HEK293 (cell line): Measurements from ENCODE around the gene PPP2R1B.

Experiments
- CTCF ChIA-PET: fragments of 350-600 bp; formaldehyde crosslinking; extraction: SDS; loops from one replicate; lab custom pipeline; 2021; ENCODE audit warnings: antibody characterized with exemption; lab: Yijun Ruan, JAX
- POLR2A ChIA-PET: fragments of 300-600 bp; formaldehyde crosslinking; extraction: SDS; loops from one replicate; lab custom pipeline; 2020; ENCODE audit warnings: antibody characterized with exemption, inconsistent platforms; lab: Yijun Ruan, JAX
- H3K27ac ChIP-seq: fragments of 200-500 bp; sonication (Bioruptor generic); 2 replicates; pipeline ENCODE4 v1.5.1; 2014; ENCODE audit warnings: low read depth, low read length, control low read depth, inconsistent platforms; ENCODE audit errors: extremely low read depth
- H3K36me3 ChIP-seq, 2 experiments: fragments of 200-500 bp in 1 of 2; sonication (Bioruptor generic) in 1 of 2; 1 replicate in 1 of 2; 2 replicates in 1 of 2; pipeline ENCODE4 v1.5.1; 2014 to 2017; ENCODE audit warnings: inconsistent platforms in 2 of 2, low read length in 2 of 2; ENCODE audit not compliant: control insufficient read depth in 2 of 2, insufficient read depth in 1 of 2
- H3K4me1 ChIP-seq: fragments of 200-500 bp; sonication (Bioruptor generic); 2 replicates; pipeline ENCODE4 v1.5.1; 2014; ENCODE audit warnings: mild to moderate bottlenecking, low read length, inconsistent platforms; ENCODE audit not compliant: control insufficient read depth, insufficient read depth
- H3K4me3 ChIP-seq: 2 replicates; pipeline ENCODE4 v1.5.1; 2011; ENCODE audit warnings: low read depth, mild to moderate bottlenecking, control low read depth, low read length, moderate library complexity
- H3K9me3 ChIP-seq: fragments of 200-500 bp; sonication (Bioruptor generic); 2 replicates; pipeline ENCODE4 v1.5.1; 2014; ENCODE audit warnings: low read depth, low read length, inconsistent platforms; ENCODE audit not compliant: control insufficient read depth, insufficient read depth
- OVOL3 ChIP-seq: fragments of 450-650 bp; formaldehyde crosslinking; IDR thresholded peaks from 2 replicates; pipeline ENCODE4 v1.5.1; 2016; ENCODE audit warnings: missing biosample characterization, missing genetic modification characterization
- PRDM1 ChIP-seq: fragments of 450-650 bp; formaldehyde crosslinking; IDR thresholded peaks from 2 replicates; pipeline ENCODE4; 2016; ENCODE audit warnings: missing biosample characterization, missing genetic modification characterization
- RBAK ChIP-seq: fragments of 450-650 bp; formaldehyde crosslinking; IDR thresholded peaks from 2 replicates; pipeline ENCODE4 v1.5.1; 2016; ENCODE audit warnings: missing biosample characterization, missing genetic modification characterization
- ZBTB17 ChIP-seq: fragments of 450-650 bp; formaldehyde crosslinking; IDR thresholded peaks from 2 replicates; pipeline ENCODE4 v1.5.1; 2016; ENCODE audit warnings: missing biosample characterization, missing genetic modification characterization
- ZBTB48 ChIP-seq: fragments of 450-650 bp; formaldehyde crosslinking; IDR thresholded peaks from 2 replicates; pipeline ENCODE4 v1.5.1; 2016; ENCODE audit warnings: missing biosample characterization, missing genetic modification characterization
- ZNF324 ChIP-seq: fragments of 450-650 bp; formaldehyde crosslinking; IDR thresholded peaks from 2 replicates; pipeline ENCODE4 v1.5.1; 2016; ENCODE audit warnings: missing biosample characterization, missing genetic modification characterization
- ZNF37A ChIP-seq: fragments of 450-650 bp; IDR thresholded peaks from 2 replicates; pipeline ENCODE4 v1.5.1; 2018; ENCODE audit warnings: missing biosample characterization, missing genetic modification characterization
- ZNF514 ChIP-seq: fragments of 450-650 bp; formaldehyde crosslinking; IDR thresholded peaks from 2 replicates; pipeline ENCODE4 v1.5.1; 2016; ENCODE audit warnings: missing biosample characterization, missing genetic modification characterization
- ZNF549 ChIP-seq: fragments of 450-650 bp; IDR thresholded peaks from 2 replicates; pipeline ENCODE4 v1.5.1; 2018; ENCODE audit warnings: missing biosample characterization, missing genetic modification characterization, mild to moderate bottlenecking, inconsistent platforms, moderate library complexity
- ZNF596 ChIP-seq: fragments of 450-650 bp; IDR thresholded peaks from 2 replicates; pipeline ENCODE4 v1.5.0; 2018; ENCODE audit warnings: missing biosample characterization, mild to moderate bottlenecking, missing genetic modification characterization, moderate library complexity
- ZNF792 ChIP-seq: fragments of 450-650 bp; formaldehyde crosslinking; IDR thresholded peaks from 2 replicates; pipeline ENCODE4 v1.5.1; 2016; ENCODE audit warnings: missing biosample characterization, missing genetic modification characterization
- ZNF830 ChIP-seq: fragments of 450-650 bp; IDR thresholded peaks from 2 replicates; pipeline ENCODE4 v1.5.0; 2018; ENCODE audit warnings: missing biosample characterization, missing genetic modification characterization, low read depth, mild to moderate bottlenecking, moderate library complexity
- ZSCAN30 ChIP-seq: fragments of 450-650 bp; IDR thresholded peaks from 2 replicates; pipeline ENCODE4 v1.5.1; 2018; ENCODE audit warnings: missing biosample characterization, mild to moderate bottlenecking, missing genetic modification characterization, moderate library complexity
- TF ChIP-seq, protein P1 (sequence below): fragments of 450-650 bp; formaldehyde crosslinking; IDR thresholded peaks from 2 replicates; pipeline ENCODE4; 2016; ENCODE audit warnings: missing biosample characterization, missing genetic modification characterization
- TF ChIP-seq, protein P2 (sequence below): fragments of 450-650 bp; formaldehyde crosslinking; IDR thresholded peaks from 2 replicates; pipeline ENCODE4 v1.5.1; 2016; ENCODE audit warnings: missing biosample characterization, missing genetic modification characterization, low read depth
- TF ChIP-seq, protein P3 (sequence below): sonication (generic); formaldehyde crosslinking; IDR thresholded peaks from 2 replicates; pipeline ENCODE4 v1.8.1; 2022; ENCODE audit warnings: mild to moderate bottlenecking, moderate library complexity, missing genetic modification reagents
- TF ChIP-seq, protein P4 (sequence below): fragments of 450-650 bp; formaldehyde crosslinking; IDR thresholded peaks from 2 replicates; pipeline ENCODE4 v1.5.1; 2016; ENCODE audit warnings: missing biosample characterization, missing genetic modification characterization, borderline replicate concordance
- TF ChIP-seq, protein P5 (sequence below): fragments of 450-650 bp; IDR thresholded peaks from 2 replicates; pipeline ENCODE4 v1.5.1; 2018; ENCODE audit warnings: missing biosample characterization, missing genetic modification characterization

Gene PPP2R1B

DNA sequence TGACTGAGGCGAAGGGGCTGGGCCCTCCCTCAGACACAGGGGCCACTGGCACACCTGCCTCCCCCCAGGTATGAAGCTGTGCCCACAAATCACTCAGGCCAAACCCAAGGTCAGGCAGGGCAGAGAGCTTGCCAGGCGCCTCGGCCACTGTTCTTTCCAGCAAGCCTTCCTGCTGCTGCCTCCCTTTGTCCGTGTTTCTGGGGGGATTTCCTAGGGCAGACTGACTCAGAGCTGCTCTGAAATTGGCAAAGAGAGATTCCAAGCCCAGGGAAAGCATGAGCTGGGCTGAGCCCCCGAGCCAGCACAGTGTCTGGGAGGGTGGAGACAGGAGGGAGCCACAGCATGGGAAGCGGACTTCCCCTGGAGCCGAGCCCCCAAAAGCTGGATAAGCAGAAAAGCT, 33.2 kb downstream of the PPP2R1B start:
- no peak overlapping the region for H3K4me3 ChIP-seq
- peaks cover 2% of the 10 kb centered on the region; the same call in 1 of the 2 replicates for H3K4me1 ChIP-seq
- POLR2A ChIA-PET = interaction anchor here (0.6 kb wide), 1 partner anchor 139 kb away, joined by 6 read pairs; no protein-coding TSS in a partner anchor
- no peak overlapping the region for H3K27ac ChIP-seq
- CTCF ChIA-PET = interaction anchor here (0.6 to 1.2 kb wide), 2 partner anchors 129 to 435 kb away, joined by 3 to 6 read pairs; no protein-coding TSS in a partner anchor
- TF ChIP-seq ZNF324 (no peak), ZBTB17 (tag by site-specific recombination) (no peak), OVOL3 (tag by site-specific recombination) (no peak), PRDM1 (no peak), ZNF596 (no peak), ZBTB48 (no peak), ZNF549 (tag by site-specific recombination) (no peak), ZNF37A (no peak), ZNF792 (tag by site-specific recombination) (no peak), ZSCAN30 (tag by site-specific recombination) (no peak), RBAK (tag by site-specific recombination) (no peak), ZNF514 (tag by site-specific recombination) (no peak), ZNF830 (no peak)
- TF ChIP-seq, protein P1, sequence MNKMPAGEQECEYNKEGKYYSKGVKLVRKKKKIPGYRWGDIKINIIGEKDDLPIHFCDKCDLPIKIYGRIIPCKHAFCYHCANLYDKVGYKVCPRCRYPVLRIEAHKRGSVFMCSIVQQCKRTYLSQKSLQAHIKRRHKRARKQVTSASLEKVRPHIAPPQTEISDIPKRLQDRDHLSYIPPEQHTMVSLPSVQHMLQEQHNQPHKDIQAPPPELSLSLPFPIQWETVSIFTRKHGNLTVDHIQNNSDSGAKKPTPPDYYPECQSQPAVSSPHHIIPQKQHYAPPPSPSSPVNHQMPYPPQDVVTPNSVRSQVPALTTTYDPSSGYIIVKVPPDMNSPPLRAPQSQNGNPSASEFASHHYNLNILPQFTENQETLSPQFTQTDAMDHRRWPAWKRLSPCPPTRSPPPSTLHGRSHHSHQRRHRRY = no peak
- TF ChIP-seq, protein P2, sequence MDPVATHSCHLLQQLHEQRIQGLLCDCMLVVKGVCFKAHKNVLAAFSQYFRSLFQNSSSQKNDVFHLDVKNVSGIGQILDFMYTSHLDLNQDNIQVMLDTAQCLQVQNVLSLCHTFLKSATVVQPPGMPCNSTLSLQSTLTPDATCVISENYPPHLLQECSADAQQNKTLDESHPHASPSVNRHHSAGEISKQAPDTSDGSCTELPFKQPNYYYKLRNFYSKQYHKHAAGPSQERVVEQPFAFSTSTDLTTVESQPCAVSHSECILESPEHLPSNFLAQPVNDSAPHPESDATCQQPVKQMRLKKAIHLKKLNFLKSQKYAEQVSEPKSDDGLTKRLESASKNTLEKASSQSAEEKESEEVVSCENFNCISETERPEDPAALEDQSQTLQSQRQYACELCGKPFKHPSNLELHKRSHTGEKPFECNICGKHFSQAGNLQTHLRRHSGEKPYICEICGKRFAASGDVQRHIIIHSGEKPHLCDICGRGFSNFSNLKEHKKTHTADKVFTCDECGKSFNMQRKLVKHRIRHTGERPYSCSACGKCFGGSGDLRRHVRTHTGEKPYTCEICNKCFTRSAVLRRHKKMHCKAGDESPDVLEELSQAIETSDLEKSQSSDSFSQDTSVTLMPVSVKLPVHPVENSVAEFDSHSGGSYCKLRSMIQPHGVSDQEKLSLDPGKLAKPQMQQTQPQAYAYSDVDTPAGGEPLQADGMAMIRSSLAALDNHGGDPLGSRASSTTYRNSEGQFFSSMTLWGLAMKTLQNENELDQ (tag by site-specific recombination) = no peak
- TF ChIP-seq, protein P3, sequence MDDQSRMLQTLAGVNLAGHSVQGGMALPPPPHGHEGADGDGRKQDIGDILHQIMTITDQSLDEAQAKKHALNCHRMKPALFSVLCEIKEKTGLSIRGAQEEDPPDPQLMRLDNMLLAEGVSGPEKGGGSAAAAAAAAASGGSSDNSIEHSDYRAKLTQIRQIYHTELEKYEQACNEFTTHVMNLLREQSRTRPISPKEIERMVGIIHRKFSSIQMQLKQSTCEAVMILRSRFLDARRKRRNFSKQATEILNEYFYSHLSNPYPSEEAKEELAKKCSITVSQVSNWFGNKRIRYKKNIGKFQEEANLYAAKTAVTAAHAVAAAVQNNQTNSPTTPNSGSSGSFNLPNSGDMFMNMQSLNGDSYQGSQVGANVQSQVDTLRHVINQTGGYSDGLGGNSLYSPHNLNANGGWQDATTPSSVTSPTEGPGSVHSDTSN = no peak
- TF ChIP-seq, protein P4, sequence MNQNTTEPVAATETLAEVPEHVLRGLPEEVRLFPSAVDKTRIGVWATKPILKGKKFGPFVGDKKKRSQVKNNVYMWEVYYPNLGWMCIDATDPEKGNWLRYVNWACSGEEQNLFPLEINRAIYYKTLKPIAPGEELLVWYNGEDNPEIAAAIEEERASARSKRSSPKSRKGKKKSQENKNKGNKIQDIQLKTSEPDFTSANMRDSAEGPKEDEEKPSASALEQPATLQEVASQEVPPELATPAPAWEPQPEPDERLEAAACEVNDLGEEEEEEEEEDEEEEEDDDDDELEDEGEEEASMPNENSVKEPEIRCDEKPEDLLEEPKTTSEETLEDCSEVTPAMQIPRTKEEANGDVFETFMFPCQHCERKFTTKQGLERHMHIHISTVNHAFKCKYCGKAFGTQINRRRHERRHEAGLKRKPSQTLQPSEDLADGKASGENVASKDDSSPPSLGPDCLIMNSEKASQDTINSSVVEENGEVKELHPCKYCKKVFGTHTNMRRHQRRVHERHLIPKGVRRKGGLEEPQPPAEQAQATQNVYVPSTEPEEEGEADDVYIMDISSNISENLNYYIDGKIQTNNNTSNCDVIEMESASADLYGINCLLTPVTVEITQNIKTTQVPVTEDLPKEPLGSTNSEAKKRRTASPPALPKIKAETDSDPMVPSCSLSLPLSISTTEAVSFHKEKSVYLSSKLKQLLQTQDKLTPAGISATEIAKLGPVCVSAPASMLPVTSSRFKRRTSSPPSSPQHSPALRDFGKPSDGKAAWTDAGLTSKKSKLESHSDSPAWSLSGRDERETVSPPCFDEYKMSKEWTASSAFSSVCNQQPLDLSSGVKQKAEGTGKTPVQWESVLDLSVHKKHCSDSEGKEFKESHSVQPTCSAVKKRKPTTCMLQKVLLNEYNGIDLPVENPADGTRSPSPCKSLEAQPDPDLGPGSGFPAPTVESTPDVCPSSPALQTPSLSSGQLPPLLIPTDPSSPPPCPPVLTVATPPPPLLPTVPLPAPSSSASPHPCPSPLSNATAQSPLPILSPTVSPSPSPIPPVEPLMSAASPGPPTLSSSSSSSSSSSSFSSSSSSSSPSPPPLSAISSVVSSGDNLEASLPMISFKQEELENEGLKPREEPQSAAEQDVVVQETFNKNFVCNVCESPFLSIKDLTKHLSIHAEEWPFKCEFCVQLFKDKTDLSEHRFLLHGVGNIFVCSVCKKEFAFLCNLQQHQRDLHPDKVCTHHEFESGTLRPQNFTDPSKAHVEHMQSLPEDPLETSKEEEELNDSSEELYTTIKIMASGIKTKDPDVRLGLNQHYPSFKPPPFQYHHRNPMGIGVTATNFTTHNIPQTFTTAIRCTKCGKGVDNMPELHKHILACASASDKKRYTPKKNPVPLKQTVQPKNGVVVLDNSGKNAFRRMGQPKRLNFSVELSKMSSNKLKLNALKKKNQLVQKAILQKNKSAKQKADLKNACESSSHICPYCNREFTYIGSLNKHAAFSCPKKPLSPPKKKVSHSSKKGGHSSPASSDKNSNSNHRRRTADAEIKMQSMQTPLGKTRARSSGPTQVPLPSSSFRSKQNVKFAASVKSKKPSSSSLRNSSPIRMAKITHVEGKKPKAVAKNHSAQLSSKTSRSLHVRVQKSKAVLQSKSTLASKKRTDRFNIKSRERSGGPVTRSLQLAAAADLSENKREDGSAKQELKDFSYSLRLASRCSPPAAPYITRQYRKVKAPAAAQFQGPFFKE = no peak
- TF ChIP-seq, protein P5, sequence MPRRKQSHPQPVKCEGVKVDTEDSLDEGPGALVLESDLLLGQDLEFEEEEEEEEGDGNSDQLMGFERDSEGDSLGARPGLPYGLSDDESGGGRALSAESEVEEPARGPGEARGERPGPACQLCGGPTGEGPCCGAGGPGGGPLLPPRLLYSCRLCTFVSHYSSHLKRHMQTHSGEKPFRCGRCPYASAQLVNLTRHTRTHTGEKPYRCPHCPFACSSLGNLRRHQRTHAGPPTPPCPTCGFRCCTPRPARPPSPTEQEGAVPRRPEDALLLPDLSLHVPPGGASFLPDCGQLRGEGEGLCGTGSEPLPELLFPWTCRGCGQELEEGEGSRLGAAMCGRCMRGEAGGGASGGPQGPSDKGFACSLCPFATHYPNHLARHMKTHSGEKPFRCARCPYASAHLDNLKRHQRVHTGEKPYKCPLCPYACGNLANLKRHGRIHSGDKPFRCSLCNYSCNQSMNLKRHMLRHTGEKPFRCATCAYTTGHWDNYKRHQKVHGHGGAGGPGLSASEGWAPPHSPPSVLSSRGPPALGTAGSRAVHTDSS (tag by site-specific recombination) = no peak
- no peaks in the 10 kb centered on the region for H3K9me3 ChIP-seq
- peaks cover 0 to 10% of the 10 kb centered on the region in 2 experiments; a peak in 1 of 3 replicates for H3K36me3 ChIP-seq
